Measurements from ENCODE around the gene PARD3.

Gene PARD3

DNA sequence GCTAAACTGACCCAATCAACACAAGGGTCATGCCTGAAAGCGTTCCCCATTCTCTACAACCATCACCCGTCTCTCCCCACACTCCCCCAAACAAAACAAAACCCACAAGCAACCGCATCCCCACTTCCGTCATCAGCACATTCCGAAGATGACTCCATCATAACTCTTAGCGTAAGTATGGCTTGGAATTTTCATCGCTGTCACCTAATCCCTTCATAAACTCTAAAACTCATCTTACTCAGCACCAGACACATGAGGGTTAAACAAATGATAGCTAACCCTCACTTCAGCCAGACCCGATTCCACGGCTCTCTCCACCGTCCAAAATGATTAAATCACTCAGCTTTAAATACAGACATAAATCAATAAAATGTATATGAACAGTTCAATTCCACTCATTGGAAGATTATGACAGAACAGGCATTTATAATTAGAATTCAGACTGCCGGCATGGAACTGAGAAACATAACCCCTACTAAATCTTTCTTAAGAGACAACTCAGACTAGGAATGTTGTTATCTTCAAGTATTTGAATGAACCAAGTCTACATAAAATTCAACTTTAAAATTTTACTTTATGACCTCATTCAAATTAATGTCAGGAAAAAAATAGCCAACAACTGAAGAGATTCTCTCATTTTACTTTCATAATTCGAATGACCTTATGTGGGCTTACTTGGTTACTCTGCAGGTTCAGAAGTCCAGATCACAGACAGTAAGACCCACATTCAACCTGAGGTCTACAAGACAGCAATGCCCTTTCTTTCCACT, 215.9 kb downstream of the PARD3 start:
- no peak for DNase-seq (ENCODE audit: low spot score in 2 of 2)
- no peaks in the 10 kb centered on the region for H3K36me3 Mint-ChIP-seq
- H3K4me3 Mint-ChIP-seq = no peak overlapping the region

DNA sequence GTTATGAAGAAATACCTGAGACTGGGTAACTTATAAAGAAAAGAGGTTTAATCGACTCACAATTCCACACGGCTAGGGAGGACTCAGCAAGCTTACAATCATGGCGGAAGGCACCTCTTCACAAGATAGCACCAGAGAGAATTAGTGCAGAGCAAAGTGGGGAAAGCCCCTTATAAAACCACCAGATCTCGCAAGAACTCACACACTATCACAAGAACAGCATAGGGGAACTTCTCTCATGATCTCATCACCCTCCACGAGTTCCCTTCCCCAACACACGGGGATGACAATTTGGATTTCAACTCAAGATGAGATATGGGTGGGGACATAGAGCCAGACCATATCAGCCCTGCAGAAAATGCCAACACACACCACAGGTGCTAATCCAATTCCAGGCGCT, 218.7 kb downstream of the PARD3 start:
- ATAC-seq (ENCODE audit: low read depth) = no peak
- Mint-ChIP-seq H3K36me3 (no peaks in the 10 kb centered on the region), H3K4me1 (no peaks in the 10 kb centered on the region), H3K27ac (no peak overlapping the region), H3K27me3 (no peaks in the 10 kb centered on the region), H3K4me3 (no peak overlapping the region), H3K9me3 (no peaks in the 10 kb centered on the region)
- DNase-seq (ENCODE audit: low spot score in 2 of 2) = no peak

More for the DNA sequence above, 215.9 kb downstream of the PARD3 start:
- Mint-ChIP-seq H3K9me3 (no peaks in the 10 kb centered on the region), H3K4me1 (no peaks in the 10 kb centered on the region), H3K27ac (no peak overlapping the region), H3K27me3 (no peaks in the 10 kb centered on the region)
- ATAC-seq (ENCODE audit: low read depth) = no peak

DNA sequence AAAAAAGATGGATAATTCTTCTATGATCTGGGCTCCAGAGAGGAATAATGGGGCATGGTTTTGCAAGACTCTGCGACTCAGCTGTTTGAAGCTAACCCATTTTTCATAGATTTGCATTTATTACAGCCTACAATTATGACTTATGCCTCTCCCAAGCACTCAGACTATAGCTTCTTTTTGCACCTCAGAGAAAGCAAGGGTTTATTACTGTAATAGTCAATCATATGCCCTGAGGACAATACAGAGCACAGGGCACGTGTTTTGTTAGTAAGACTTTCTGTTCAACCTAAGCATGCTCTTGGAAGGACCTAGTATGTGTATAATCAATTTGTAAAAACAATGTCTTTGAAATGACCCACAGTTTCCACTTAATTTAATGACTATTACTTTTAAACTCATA, 221.2 kb downstream of the PARD3 start:
- no peak for ATAC-seq (ENCODE audit: low read depth)
- H3K27me3 Mint-ChIP-seq = no peaks in the 10 kb centered on the region
- no peak for DNase-seq (ENCODE audit: low spot score in 2 of 2)
- H3K4me3 Mint-ChIP-seq = no peak overlapping the region
- no peak overlapping the region for H3K27ac Mint-ChIP-seq
- no peaks in the 10 kb centered on the region for H3K4me1 Mint-ChIP-seq
- H3K36me3 Mint-ChIP-seq = no peaks in the 10 kb centered on the region
- H3K9me3 Mint-ChIP-seq = no peaks in the 10 kb centered on the region

DNA sequence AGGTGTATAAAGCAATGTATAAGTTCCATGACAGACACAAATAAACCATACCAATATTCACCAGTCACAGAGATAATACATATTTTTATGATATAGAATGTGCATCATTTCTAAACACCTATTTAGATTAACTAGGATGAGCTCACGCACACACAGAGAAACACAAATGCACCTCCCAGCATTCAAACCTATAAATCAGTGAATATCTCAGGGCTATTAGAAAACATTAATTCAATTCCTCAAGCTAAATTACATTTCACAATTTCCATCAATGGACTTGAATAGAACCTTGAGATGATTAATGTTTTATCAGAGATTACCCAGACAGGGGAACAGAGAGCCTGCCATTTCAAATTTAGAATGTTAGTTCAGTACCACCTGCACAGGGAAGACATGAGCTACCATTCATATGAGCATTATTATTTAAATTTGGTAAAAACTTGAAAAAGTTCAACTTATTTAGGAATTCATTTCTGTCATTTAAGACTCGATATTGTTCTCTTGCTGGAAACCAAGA, 221.7 kb downstream of the PARD3 start:
- Mint-ChIP-seq H3K4me3 (no peak overlapping the region), H3K27me3 (no peaks in the 10 kb centered on the region), H3K4me1 (no peaks in the 10 kb centered on the region), H3K36me3 (no peaks in the 10 kb centered on the region), H3K9me3 (no peaks in the 10 kb centered on the region), H3K27ac (no peak overlapping the region)
- no peak for DNase-seq (ENCODE audit: low spot score in 2 of 2)
- no peak for ATAC-seq (ENCODE audit: low read depth)

DNA sequence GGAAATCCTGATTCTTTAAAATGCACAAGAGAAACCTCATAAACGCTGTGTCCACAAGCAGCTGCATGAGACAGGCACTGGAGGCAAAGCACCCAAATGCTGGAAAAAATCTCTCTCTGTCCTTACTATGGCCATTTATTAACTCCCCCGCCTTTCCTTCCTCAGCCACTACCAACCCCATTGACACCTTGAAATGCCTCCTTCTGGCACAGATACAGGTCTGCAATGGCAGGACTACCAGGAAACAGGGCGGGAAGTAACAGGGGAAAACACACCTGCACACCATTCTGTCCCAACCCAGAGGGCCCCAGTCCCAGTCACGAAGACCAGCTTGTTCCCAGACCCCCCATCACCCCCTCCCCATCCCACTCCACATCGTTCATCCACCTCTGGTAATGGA, 224.3 kb downstream of the PARD3 start:
- DNase-seq (ENCODE audit: low spot score in 2 of 2) (no peak), ATAC-seq (ENCODE audit: low read depth) (no peak)
- Mint-ChIP-seq H3K27me3 (no peaks in the 10 kb centered on the region), H3K9me3 (no peaks in the 10 kb centered on the region), H3K36me3 (no peaks in the 10 kb centered on the region), H3K27ac (no peak overlapping the region), H3K4me1 (no peaks in the 10 kb centered on the region), H3K4me3 (no peak overlapping the region)

DNA sequence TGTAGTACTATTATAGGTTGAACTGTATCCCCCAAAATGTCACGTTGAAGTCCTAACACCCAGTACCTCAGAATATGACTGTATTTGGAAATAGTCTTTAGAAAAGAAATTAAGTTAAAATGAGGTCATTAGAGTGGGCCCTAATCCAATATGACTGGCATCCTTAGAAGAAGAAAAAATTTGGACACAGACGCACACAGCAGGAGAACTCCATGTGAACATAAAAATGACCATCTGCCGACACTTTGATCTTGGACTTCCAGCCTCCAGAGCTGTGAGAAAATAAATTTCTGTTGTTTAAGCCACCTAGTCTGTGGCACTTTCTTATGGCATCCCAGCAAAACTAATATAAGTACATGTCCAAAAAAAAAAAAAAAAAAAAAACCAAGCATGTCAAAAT, 225.8 kb downstream of the PARD3 start:
- DNase-seq (ENCODE audit: low spot score in 2 of 2) = no peak
- H3K4me1 Mint-ChIP-seq = no peaks in the 10 kb centered on the region
- no peaks in the 10 kb centered on the region for H3K9me3 Mint-ChIP-seq
- H3K4me3 Mint-ChIP-seq = no peak overlapping the region
- ATAC-seq (ENCODE audit: low read depth) = no peak
- no peaks in the 10 kb centered on the region for H3K36me3 Mint-ChIP-seq
- no peaks in the 10 kb centered on the region for H3K27me3 Mint-ChIP-seq
- no peak overlapping the region for H3K27ac Mint-ChIP-seq

DNA sequence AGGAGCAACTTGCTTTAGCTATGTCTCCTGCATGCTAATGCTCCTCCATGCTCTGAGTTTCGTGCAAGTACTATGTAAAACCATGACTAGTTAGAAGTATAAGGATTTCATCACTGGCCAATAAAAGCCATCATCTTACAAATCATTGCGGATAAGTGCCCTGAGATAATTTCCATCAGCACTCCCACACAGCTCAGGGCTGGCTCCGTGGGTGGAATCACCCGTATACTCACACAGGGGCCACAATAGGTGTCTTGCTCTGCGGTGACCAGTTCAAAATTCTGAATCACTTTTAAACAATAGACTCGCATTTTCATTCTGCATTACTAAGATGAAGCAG, 227.4 kb downstream of the PARD3 start:
- Mint-ChIP-seq H3K27ac (no peak overlapping the region), H3K27me3 (no peaks in the 10 kb centered on the region), H3K36me3 (no peaks in the 10 kb centered on the region), H3K4me1 (no peaks in the 10 kb centered on the region), H3K9me3 (no peaks in the 10 kb centered on the region), H3K4me3 (no peak overlapping the region)
- no peak for ATAC-seq (ENCODE audit: low read depth)
- no peak for DNase-seq (ENCODE audit: low spot score in 2 of 2)

DNA sequence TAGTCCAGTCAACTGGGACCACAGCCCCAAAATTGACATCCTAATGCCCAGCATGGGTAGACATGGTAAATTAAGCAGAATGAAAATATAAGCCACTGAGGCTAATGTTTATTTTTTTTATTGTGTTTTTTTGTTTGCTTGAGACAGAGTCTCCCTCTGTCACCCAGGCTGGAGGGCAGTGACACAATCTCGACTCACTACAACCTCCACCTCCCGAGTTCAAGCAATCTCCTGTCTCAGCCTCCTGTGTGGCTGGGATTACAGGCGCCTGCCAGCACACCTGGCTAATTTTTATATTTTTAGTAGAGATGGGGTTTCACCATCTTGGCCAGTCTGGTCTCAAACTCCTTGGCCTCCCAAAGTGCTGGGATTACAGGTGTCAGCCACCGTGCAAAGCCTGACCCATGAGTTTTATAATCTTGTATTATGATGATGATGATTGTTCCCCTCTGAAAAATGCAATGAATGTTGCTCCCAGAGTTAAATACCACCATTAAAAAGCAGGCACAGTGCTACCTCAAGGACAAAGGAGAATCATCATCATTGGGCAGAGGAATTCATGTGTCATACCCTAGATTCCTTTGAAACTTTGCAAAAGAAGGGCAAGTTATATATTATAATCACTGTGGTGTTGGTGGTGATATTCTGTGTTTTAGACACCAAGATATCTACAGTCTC, 228.0 kb downstream of the PARD3 start:
- Mint-ChIP-seq H3K36me3 (no peaks in the 10 kb centered on the region), H3K4me1 (no peaks in the 10 kb centered on the region), H3K9me3 (no peaks in the 10 kb centered on the region), H3K27ac (no peak overlapping the region), H3K27me3 (no peaks in the 10 kb centered on the region), H3K4me3 (no peak overlapping the region)
- ATAC-seq (ENCODE audit: low read depth) = no peak
- no peak for DNase-seq (ENCODE audit: low spot score in 2 of 2)

DNA sequence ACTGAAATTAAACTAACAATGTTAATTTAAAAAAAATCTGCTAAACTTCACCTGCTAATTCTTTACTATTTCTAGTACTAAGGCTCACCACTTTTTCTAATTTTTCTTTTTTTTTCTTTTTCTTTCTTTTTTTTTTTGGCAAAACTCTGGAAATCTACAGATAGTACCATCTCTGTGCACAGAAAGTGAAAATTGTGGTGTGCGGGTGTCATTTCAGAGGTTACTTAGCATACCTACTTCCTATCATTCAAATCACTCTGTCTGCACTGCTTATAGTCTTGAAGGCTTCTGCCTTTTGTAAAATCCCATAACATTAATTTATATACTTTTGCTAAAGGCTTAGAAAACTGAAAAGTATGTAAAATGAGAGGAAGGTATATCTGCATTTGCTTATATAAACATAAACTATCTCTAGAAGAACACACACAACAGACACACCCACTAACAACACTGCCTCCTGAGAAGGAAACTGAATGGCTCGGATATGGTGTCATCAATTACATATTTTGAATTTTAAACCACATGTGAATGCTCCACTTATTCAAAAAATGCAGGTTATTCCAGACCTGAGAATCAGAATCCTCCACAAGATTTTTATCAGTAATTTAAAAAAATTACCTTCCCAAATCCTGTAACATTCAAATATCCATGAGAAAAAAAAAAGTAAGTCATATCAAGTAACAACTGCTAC, 229.5 kb downstream of the PARD3 start:
- DNase-seq (ENCODE audit: low spot score in 2 of 2) (no peak), ATAC-seq (ENCODE audit: low read depth) (no peak)
- H3K9me3 Mint-ChIP-seq = no peaks in the 10 kb centered on the region
- no peak overlapping the region for H3K27ac Mint-ChIP-seq
- no peaks in the 10 kb centered on the region for H3K4me1 Mint-ChIP-seq
- H3K27me3 Mint-ChIP-seq = no peaks in the 10 kb centered on the region
- H3K4me3 Mint-ChIP-seq = no peak overlapping the region
- no peaks in the 10 kb centered on the region for H3K36me3 Mint-ChIP-seq

DNA sequence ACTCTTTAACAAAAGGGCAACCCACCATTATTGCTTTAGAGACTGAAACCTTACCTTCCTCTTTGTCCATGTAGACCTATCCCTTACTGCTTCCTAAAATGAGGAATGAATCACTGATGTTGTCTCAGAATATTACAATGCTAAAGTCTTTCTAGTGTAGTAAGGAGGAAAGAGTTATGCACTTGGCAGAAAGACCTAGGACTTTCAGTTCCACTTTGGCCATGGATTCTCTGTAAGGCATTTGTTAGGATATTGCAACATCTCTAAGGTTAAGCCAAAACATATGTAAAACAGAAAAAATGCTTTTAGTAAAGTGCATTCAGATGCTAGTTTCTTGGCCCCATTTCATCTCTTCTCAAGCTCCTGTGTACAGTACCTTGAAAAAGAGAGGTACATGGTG, 230.9 kb downstream of the PARD3 start:
- Mint-ChIP-seq H3K4me1 (no peaks in the 10 kb centered on the region), H3K9me3 (no peaks in the 10 kb centered on the region), H3K4me3 (no peak overlapping the region), H3K27ac (no peak overlapping the region), H3K27me3 (no peaks in the 10 kb centered on the region), H3K36me3 (no peaks in the 10 kb centered on the region)
- no peak for ATAC-seq (ENCODE audit: low read depth)
- DNase-seq (ENCODE audit: low spot score in 2 of 2) = no peak

DNA sequence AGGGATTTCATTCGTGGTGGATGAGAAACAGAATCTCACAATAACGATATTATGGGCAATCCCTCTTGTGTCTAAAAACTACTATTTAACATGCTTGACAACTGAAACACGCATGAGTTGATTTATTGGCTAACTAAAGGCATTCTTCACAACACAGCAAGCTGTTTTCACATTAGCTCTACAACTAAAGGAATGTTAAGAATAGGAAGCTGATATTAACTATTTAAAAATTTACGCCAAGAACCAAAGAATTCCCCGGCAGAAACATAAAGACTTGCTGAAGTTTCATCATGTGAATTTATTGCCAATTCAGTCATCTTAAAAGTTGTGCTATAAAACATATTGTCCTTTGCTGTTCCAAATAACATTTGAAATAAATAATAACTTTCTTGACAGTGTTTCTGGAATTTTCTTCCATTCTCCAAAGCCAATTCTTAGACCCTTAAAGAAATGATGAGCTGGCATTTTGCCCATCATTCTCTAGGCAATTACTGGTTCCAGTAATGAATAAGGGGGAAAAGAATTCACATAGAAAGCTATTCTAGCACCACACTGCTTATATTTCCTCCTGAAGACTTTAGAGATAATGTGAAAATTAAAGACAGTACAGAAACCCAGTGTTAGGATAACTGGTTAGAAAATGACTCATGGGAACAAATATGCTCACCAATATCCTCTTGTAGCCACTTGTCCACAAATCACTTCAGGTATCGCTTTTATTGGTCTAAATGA, 233.1 kb downstream of the PARD3 start:
- Mint-ChIP-seq H3K27me3 (no peaks in the 10 kb centered on the region), H3K36me3 (no peaks in the 10 kb centered on the region), H3K27ac (no peak overlapping the region), H3K4me1 (no peaks in the 10 kb centered on the region), H3K9me3 (no peaks in the 10 kb centered on the region), H3K4me3 (no peak overlapping the region)
- no peak for DNase-seq (ENCODE audit: low spot score in 2 of 2)
- ATAC-seq (ENCODE audit: low read depth) = no peak

DNA sequence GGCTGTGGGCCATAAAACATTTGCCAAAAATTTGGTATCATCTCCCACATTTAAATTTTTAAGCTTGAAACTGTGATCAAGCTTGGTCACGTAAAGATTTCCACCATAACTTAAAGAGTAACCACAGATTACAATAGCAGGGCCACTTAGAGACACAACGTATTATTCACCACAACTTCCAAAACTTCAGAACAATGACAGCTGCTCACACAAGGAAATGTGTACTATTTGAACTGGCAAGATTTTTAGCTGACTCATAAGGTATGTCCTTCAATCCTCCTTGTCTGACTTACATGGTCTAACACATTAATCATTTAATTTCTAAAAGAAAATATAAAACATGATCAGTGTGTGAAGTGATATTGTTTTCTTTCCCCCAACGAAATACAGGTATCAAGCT, 234.5 kb downstream of the PARD3 start:
- Mint-ChIP-seq H3K4me1 (no peaks in the 10 kb centered on the region), H3K4me3 (no peak overlapping the region), H3K36me3 (no peaks in the 10 kb centered on the region), H3K27me3 (no peaks in the 10 kb centered on the region), H3K27ac (no peak overlapping the region), H3K9me3 (no peaks in the 10 kb centered on the region)
- no peak for DNase-seq (ENCODE audit: low spot score in 2 of 2)
- no peak for ATAC-seq (ENCODE audit: low read depth)

DNA sequence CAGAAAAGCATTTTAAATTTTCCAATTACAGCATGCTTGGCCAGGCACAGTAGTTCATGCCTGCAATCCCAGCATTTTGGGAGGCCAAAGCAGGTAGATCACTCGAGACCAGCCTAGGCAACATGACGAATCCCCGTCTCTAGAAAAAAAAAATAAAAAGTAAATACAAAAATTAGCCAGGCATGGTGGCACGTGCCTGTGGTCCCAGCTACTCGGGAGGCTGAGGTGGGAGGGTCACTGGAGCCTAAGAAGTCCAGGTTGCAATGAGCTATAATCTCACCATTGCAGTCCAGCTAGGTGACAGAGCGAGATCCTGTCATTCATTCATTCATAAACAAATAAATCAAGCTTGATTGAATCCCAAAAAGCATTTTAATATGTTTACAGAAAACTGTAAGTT, 234.9 kb downstream of the PARD3 start:
- Mint-ChIP-seq H3K4me3 (no peak overlapping the region), H3K36me3 (no peaks in the 10 kb centered on the region), H3K27ac (no peak overlapping the region), H3K27me3 (no peaks in the 10 kb centered on the region), H3K4me1 (no peaks in the 10 kb centered on the region), H3K9me3 (no peaks in the 10 kb centered on the region)
- no peak for DNase-seq (ENCODE audit: low spot score in 2 of 2)
- ATAC-seq (ENCODE audit: low read depth) = no peak

DNA sequence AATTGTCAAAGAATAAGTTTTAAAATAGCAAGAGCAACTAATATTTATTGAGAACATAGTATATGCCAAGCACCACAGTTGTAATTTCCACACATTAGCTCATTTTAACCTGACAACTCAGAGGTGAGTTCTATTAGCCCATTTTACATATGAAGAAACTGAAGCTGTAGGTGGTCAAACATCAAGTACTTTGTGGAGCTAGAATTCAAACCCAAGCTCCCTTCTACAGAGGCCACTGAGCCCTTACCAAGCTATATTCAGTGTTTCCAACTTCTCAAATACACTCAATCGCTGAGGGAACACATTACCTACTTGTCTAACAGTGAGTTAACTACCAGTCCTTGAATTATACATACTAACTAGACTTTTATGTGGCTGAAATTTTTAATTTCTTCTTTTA, 236.6 kb downstream of the PARD3 start:
- ATAC-seq (ENCODE audit: low read depth) = no peak
- Mint-ChIP-seq H3K4me3 (no peak overlapping the region), H3K27me3 (peaks cover 2% of the 10 kb centered on the region), H3K9me3 (no peaks in the 10 kb centered on the region), H3K36me3 (no peaks in the 10 kb centered on the region), H3K27ac (no peak overlapping the region), H3K4me1 (no peaks in the 10 kb centered on the region)
- DNase-seq (ENCODE audit: low spot score in 2 of 2) = no peak
